ENCODE results near the gene THY1. TPM values are rescaled to one million over a fixed set of nuclear protein-coding genes. Genes with fewer than 3 reads are reported as not detected.

The THY1 gene
- total and polyA plus RNA-seq, 9 of the 15 experiments (the other 6 are each of a cell fraction or from before 2014, with no cell fraction given): 0.07 to 0.40 (median 0.16) TPM; not detected in 5

- TF ChIP-seq ZNF398 (CRISPR knock-in tag; IDR thresholded peaks at IDR 0.05): no peak
Observed at GRCh38 chr11:119412072-119412471, 10.9 kb downstream of the THY1 start (continued).

GRCh38 chr11:119410501-119410900, 12.5 kb downstream of the THY1 start:
- POLR2A ChIA-PET: interaction anchor here (0.6 kb wide), 2 partner anchors 261 to 494 kb away, joined by 3 to 4 read pairs; partner anchors contain the start of gene ABCG4
- no peaks in the 10 kb centered on the region for H4K20me1 ChIP-seq (replicated peaks; ENCODE audit: control insufficient read depth, insufficient read depth, low read length)
- H3K79me2 ChIP-seq (ENCODE audit: control insufficient read depth, insufficient read depth, low read length): no peaks in the 10 kb centered on the region
- in situ Hi-C loops (cut with MboI): no loop called here
- ATAC-seq: no peak
- no peak for DNase-seq (ENCODE audit: extremely low read depth in 1 of 4, low spot score in 3 of 4)
- H3K27ac ChIP-seq (ENCODE audit: extremely low read depth, low read depth, low read length): no peak overlapping the region
- H3K4me3 ChIP-seq: no peak overlapping the region
- H3K9me3 ChIP-seq (replicated peaks; ENCODE audit: control insufficient read depth, insufficient read depth, low read depth, low read length): no peaks in the 10 kb centered on the region
- no peak overlapping the region for H3K4me2 ChIP-seq (ENCODE audit: insufficient read depth, low read length)
- no peak overlapping the region for H3K9ac ChIP-seq (ENCODE audit: insufficient read depth in 1 of 2, low read depth in 2 of 2, low read length in 2 of 2)
- no peak overlapping the region for H2AFZ ChIP-seq (ENCODE audit: low read depth, low read length)
- H3K4me1 ChIP-seq (replicated peaks in 1 of 2; ENCODE audit: control insufficient read depth in 2 of 2, insufficient read depth in 2 of 2, low read length in 2 of 2): no peaks in the 10 kb centered on the region
- H3K27me3 ChIP-seq (ENCODE audit: control insufficient read depth in 2 of 2, insufficient read depth in 2 of 2, low read length in 2 of 2): no peaks in the 10 kb centered on the region
- BruUV-seq (replicated peaks): no TSS peak
- no peak for FAIRE-seq
- 0% methylated on average over 1 of the region's 1 CpG for WGBS (ENCODE audit: insufficient coverage, low coverage, missing lambda C conversion rate)
- intact Hi-C loops (cut with micrococcal nuclease): no loop called here
- no peaks in the 10 kb centered on the region for H3K36me3 ChIP-seq (ENCODE audit: control insufficient read depth, insufficient read depth, low read length)
- CTCF ChIA-PET (ENCODE audit: low intra/inter-chr PET ratio): no interaction called here
- no peaks in the 10 kb centered on the region for H3K9me1 ChIP-seq (ENCODE audit: control insufficient read depth, insufficient read depth, low read length)
- TF ChIP-seq ZNF354B (CRISPR knock-in tag; IDR thresholded peaks at IDR 0.05) (no peak), ADNP (tag; IDR thresholded peaks at IDR 0.05) (no peak), ZNF23 (CRISPR knock-in tag; IDR thresholded peaks at IDR 0.05) (no peak), MAFF (IDR thresholded peaks at IDR 0.05; ENCODE audit: low read length) (no peak), ZNF408 (CRISPR knock-in tag; IDR thresholded peaks at IDR 0.05; ENCODE audit: low read depth) (no peak), ZNF253 (CRISPR knock-in tag; conservative IDR thresholded peaks at IDR 0.05) (no peak), ZNF707 (CRISPR knock-in tag; conservative IDR thresholded peaks at IDR 0.05) (no peak), THRAP3 (IDR thresholded peaks at IDR 0.05; ENCODE audit: borderline replicate concordance) (no peak), FOXJ2 (tag; IDR thresholded peaks at IDR 0.05) (no peak), TSHZ1 (CRISPR knock-in tag; IDR thresholded peaks at IDR 0.05) (no peak), IRF2 (CRISPR knock-in tag; IDR thresholded peaks at IDR 0.05) (no peak), YBX1 (IDR thresholded peaks at IDR 0.05) (no peak), ZNF644 (tag; IDR thresholded peaks at IDR 0.05; ENCODE audit: low read depth) (no peak), SMARCA5 (IDR thresholded peaks at IDR 0.05) (no peak), ZKSCAN1 (IDR thresholded peaks at IDR 0.05; ENCODE audit: low read depth, low read length) (no peak), SIN3B (IDR thresholded peaks at IDR 0.05; ENCODE audit: low read depth) (no peak), ZBTB12 (CRISPR knock-in tag; IDR thresholded peaks at IDR 0.05) (no peak)
